PC-3 (cell line): ENCODE data around the gene CAMK1D. TPM values are rescaled to one million over a fixed set of nuclear protein-coding genes. Genes with fewer than 3 reads are reported as not detected.

ENCODE experiments used
- ATAC-seq: fragments of 200-7000 bp; cut with Tn5 transposase; 2 replicates; pipeline ENCODE4 v1.9.1; 2020; ENCODE audit warnings: mild to moderate bottlenecking, moderate library complexity
- BruUV-seq: library from RNA; stranded (reverse); fragments of 400-500 nt; replicated peaks from 2 replicates; lab custom pipeline; 2021; lab: Mats Ljungman, UMichigan
- CTCF ChIA-PET: fragments of 300-600 bp; sonication (Branson Sonifier 250); formaldehyde crosslinking; loops from one replicate; lab custom pipeline; 2022; ENCODE audit warnings: antibody characterized with exemption; lab: Charles Lee
- POLR2A ChIA-PET: fragments of 300-600 bp; sonication (Branson Sonifier 250); formaldehyde crosslinking; loops from one replicate; lab custom pipeline; 2022; ENCODE audit warnings: antibody characterized with exemption; ENCODE audit not compliant: unreplicated experiment; lab: Charles Lee
- DNase-seq: peaks from one replicate; pipeline ENCODE4 v3.0.0-alpha.2; 2015
- H2AFZ ChIP-seq: fragments of 300-600 bp; sonication (generic); 2 replicates; pipeline ENCODE4 v1.6.0; 2016; ENCODE audit warnings: antibody characterized with exemption, low read length
- H3F3A ChIP-seq: fragments of 300-600 bp; sonication (generic); one replicate; pipeline ENCODE4 v1.6.0; 2017; ENCODE audit warnings: antibody characterized with exemption, low read length, control low read depth, mild to moderate bottlenecking; ENCODE audit not compliant: unreplicated experiment
- H3K27ac ChIP-seq: fragments of 300-600 bp; sonication (generic); 2 replicates; pipeline ENCODE4 v1.5.1; 2016; ENCODE audit warnings: mild to moderate bottlenecking, low read length
- H3K27me3 ChIP-seq: fragments of 300-600 bp; sonication (generic); 2 replicates; pipeline ENCODE4 v1.6.1; 2016; ENCODE audit warnings: low read length, mixed read lengths
- H3K36me3 ChIP-seq: fragments of 300-600 bp; sonication (generic); 2 replicates; pipeline ENCODE4 v1.6.1; 2016; ENCODE audit warnings: low read depth, mixed run types, low read length, mixed read lengths
- H3K4me1 ChIP-seq: fragments of 300-600 bp; sonication (generic); 2 replicates; pipeline ENCODE4 v1.5.1; 2016; ENCODE audit warnings: low read length; ENCODE audit not compliant: insufficient read depth
- H3K4me2 ChIP-seq: fragments of 300-600 bp; sonication (generic); 2 replicates; pipeline ENCODE4 v1.6.0; 2016; ENCODE audit warnings: low read length
- H3K4me3 ChIP-seq: fragments of 300-600 bp; sonication (generic); 2 replicates; pipeline ENCODE4 v1.5.1; 2016; ENCODE audit warnings: mild to moderate bottlenecking, low read length, mixed read lengths
- H3K79me2 ChIP-seq: fragments of 300-600 bp; sonication (generic); 2 replicates; pipeline ENCODE4 v1.6.1; 2017; ENCODE audit warnings: low read length, mixed read lengths
- H3K9ac ChIP-seq: fragments of 300-600 bp; sonication (generic); 2 replicates; pipeline ENCODE4 v1.6.0; 2016; ENCODE audit warnings: mild to moderate bottlenecking, low read length
- H3K9me2 ChIP-seq: fragments of 300-600 bp; sonication (generic); replicated peaks from 2 replicates; pipeline ENCODE4 v1.6.1; 2016; ENCODE audit warnings: mixed run types, low read length, mixed read lengths
- H3K9me3 ChIP-seq: fragments of 300-600 bp; sonication (generic); 2 replicates; pipeline ENCODE4 v1.6.1; 2016; ENCODE audit warnings: low read length, mixed read lengths
- H4K20me1 ChIP-seq: fragments of 300-600 bp; sonication (generic); 2 replicates; pipeline ENCODE4 v1.6.1; 2016; ENCODE audit warnings: low read length, mixed read lengths
- EZH2 ChIP-seq: fragments of 300-600 bp; sonication (generic); IDR thresholded peaks from one replicate; pipeline ENCODE4 v1.6.1; 2017; ENCODE audit warnings: antibody characterized with exemption, mild to moderate bottlenecking, low read length; ENCODE audit not compliant: unreplicated experiment
- EZH2phosphoT487 ChIP-seq: fragments of 300-600 bp; sonication (generic); IDR thresholded peaks from 2 replicates; pipeline ENCODE4 v1.6.1; 2018; ENCODE audit warnings: mild to moderate bottlenecking, antibody characterized with exemption, low read length, borderline replicate concordance
- intact Hi-C: fragments of 100-400 bp; cut with micrococcal nuclease; formaldehyde crosslinking; loops from 2 replicates; pipeline ENCODE4 v1.9.0; 2023
- total RNA-seq: library from RNA; depleted of rRNA; stranded (reverse); fragments of >200 nt; gene quantifications from 2 replicates; pipeline ENCODE4 v1.2.3, GENCODE V29; 2014
- TF ChIP-seq, protein P1 (sequence below): fragments of 300-600 bp; sonication (generic); conservative IDR thresholded peaks from 2 replicates; pipeline ENCODE4 v1.5.1; 2017; ENCODE audit warnings: antibody characterized with exemption, low read depth, mild to moderate bottlenecking, low read length

Gene CAMK1D
- total RNA-seq, 1 experiment from 2014 or later: 1.3 TPM

DNA sequence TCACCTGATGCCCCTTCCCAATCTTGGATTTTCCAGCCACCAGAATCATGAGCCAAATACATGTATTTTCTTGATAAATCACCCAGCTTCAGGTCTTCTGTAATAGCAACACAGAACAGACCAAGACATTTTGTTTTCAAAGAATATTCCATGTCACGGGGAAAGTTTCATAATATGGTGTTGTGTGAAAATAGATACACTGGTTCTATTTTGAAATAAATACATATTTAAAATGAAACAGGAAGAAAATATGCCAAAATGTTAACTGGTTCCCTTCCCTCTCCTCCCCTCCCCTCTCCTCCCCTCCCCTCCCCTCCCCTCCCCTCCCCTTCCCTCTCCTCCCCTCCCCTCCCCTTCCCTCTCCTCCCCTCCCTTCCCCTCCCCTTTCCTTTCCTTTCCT is 30.3 kb upstream of the CAMK1D start:
- no peak overlapping the region for H3K9ac ChIP-seq
- BruUV-seq: no TSS peak
- no peaks in the 10 kb centered on the region for H4K20me1 ChIP-seq
- CTCF ChIA-PET: no interaction called here
- no peaks in the 10 kb centered on the region for H3K27me3 ChIP-seq
- no peak overlapping the region for H3K27ac ChIP-seq
- H3K4me2 ChIP-seq: no peak overlapping the region
- H2AFZ ChIP-seq: no peak overlapping the region
- no peaks in the 10 kb centered on the region for H3K4me1 ChIP-seq
- H3K79me2 ChIP-seq: no peaks in the 10 kb centered on the region
- H3K4me3 ChIP-seq: no peak overlapping the region
- TF ChIP-seq, protein P1, sequence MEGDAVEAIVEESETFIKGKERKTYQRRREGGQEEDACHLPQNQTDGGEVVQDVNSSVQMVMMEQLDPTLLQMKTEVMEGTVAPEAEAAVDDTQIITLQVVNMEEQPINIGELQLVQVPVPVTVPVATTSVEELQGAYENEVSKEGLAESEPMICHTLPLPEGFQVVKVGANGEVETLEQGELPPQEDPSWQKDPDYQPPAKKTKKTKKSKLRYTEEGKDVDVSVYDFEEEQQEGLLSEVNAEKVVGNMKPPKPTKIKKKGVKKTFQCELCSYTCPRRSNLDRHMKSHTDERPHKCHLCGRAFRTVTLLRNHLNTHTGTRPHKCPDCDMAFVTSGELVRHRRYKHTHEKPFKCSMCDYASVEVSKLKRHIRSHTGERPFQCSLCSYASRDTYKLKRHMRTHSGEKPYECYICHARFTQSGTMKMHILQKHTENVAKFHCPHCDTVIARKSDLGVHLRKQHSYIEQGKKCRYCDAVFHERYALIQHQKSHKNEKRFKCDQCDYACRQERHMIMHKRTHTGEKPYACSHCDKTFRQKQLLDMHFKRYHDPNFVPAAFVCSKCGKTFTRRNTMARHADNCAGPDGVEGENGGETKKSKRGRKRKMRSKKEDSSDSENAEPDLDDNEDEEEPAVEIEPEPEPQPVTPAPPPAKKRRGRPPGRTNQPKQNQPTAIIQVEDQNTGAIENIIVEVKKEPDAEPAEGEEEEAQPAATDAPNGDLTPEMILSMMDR: no peak
- TF ChIP-seq EZH2: no peak
- no peak for TF ChIP-seq EZH2phosphoT487
- no peak for DNase-seq
- no peaks in the 10 kb centered on the region for H3K36me3 ChIP-seq
- no peaks in the 10 kb centered on the region for H3K9me2 ChIP-seq
- no peaks in the 10 kb centered on the region for H3K9me3 ChIP-seq
- H3F3A ChIP-seq: no peaks in the 10 kb centered on the region
- intact Hi-C loops: no loop called here
- ATAC-seq: no peak
- POLR2A ChIA-PET: no interaction called here

DNA sequence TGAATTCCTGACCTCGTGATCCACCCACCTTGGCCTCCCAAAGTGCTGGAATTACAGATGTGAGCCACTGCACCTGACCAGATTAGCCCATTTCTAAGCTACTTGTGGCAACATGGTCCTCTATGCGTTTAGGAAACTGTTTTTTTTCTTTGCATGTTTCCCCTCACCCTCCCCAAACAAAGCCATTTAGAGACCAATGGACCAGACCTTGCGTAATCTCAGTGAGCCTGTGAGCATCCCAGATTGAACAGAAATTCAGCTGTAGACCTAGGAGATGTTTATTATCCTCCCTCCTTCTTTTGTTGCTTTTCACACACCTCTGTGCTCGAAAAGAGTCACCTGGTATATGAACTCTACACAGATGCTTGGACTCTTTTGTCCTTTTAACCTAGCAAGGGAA is 28.5 kb upstream of the CAMK1D start:
- intact Hi-C loops: no loop called here
- no peaks in the 10 kb centered on the region for H3K4me1 ChIP-seq
- H3K27ac ChIP-seq: no peak overlapping the region
- no peak overlapping the region for H3K9ac ChIP-seq
- H3K9me3 ChIP-seq: no peaks in the 10 kb centered on the region
- DNase-seq (no peak), ATAC-seq (no peak)
- no peaks in the 10 kb centered on the region for H3K27me3 ChIP-seq
- BruUV-seq: no TSS peak
- H3K4me2 ChIP-seq: no peak overlapping the region
- no peak overlapping the region for H3K4me3 ChIP-seq
- CTCF ChIA-PET: no interaction called here
- POLR2A ChIA-PET: no interaction called here
- H3K79me2 ChIP-seq: no peaks in the 10 kb centered on the region
- H2AFZ ChIP-seq: no peak overlapping the region
- TF ChIP-seq EZH2 (no peak), EZH2phosphoT487 (no peak)
- TF ChIP-seq, protein P1: no peak
- H3F3A ChIP-seq: no peaks in the 10 kb centered on the region
- H3K36me3 ChIP-seq: no peaks in the 10 kb centered on the region
- H3K9me2 ChIP-seq: no peaks in the 10 kb centered on the region
- no peaks in the 10 kb centered on the region for H4K20me1 ChIP-seq

DNA sequence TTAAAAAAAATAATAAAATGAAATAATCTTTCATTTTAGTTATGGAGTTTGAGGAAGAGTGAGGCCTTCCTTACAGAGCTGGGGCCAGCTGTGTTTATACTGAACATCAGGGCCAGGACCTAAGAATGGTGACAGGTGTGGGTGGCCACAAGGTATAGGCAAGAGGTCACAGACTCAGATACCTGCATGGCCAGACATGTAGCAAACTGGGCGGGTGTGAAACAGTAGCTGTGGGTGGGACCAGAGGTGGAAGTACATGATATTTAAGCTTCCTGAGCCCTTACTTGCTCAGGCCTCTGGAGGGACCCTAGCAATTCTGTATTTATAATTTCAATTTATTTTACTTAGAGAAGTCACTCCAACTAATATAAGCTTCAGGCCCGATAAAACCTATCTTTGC is 27.7 kb upstream of the CAMK1D start:
- CTCF ChIA-PET: interaction anchor here (0.6 kb wide), 1 partner anchor 382 kb away, joined by 3 read pairs; no protein-coding TSS in a partner anchor
- POLR2A ChIA-PET: interaction anchor here (0.6 kb wide), 1 partner anchor 372 kb away, joined by 6 read pairs; no protein-coding TSS in a partner anchor

More for the DNA sequence above, 27.7 kb upstream of the CAMK1D start:
- no peaks in the 10 kb centered on the region for H3K79me2 ChIP-seq
- intact Hi-C loops: no loop called here
- no peaks in the 10 kb centered on the region for H3K9me3 ChIP-seq
- no peaks in the 10 kb centered on the region for H3F3A ChIP-seq
- DNase-seq (peak; percentile 40), ATAC-seq (no peak; the same call in 1 of the 2 replicates)
- no peaks in the 10 kb centered on the region for H3K4me1 ChIP-seq
- no peak for TF ChIP-seq EZH2
- TF ChIP-seq, protein P1: no peak
- no peak for TF ChIP-seq EZH2phosphoT487
- no peak overlapping the region for H2AFZ ChIP-seq
- H3K9ac ChIP-seq: no peak overlapping the region
- no peak overlapping the region for H3K27ac ChIP-seq
- BruUV-seq: no TSS peak
- no peaks in the 10 kb centered on the region for H3K27me3 ChIP-seq
- H3K4me2 ChIP-seq: no peak overlapping the region
- H3K36me3 ChIP-seq: no peaks in the 10 kb centered on the region
- H3K9me2 ChIP-seq: no peaks in the 10 kb centered on the region
- no peak overlapping the region for H3K4me3 ChIP-seq
- H4K20me1 ChIP-seq: no peaks in the 10 kb centered on the region
